Right ventricle myocardium inferior (tissue), 1 donor: Measurements from ENCODE around the gene C2orf78. TPM values are rescaled to one million over a fixed set of nuclear protein-coding genes. Genes with fewer than 3 reads are reported as not detected.

Experiments
- ATAC-seq: fragments of 200-7000 bp; cut with Tn5 transposase; one replicate; pipeline ENCODE4 v1.9.1; 2020; ENCODE audit warnings: mild to moderate bottlenecking, moderate library complexity
- DNase-seq: peaks from one replicate; pipeline ENCODE4 v3.0.0; 2021; ENCODE audit errors: missing footprints
- intact Hi-C: fragments of 100-400 bp; cut with DNase I; formaldehyde crosslinking; loops from one replicate; pipeline ENCODE4 v1.11.0; 2022
- total RNA-seq: library from RNA; stranded (reverse); fragmentation: NEBNext Ultra II Directional; extraction: Animal tissue kit (Norgen Biotek cat#: 25700); gene quantifications from one replicate; pipeline ENCODE4 v1.2.1, GENCODE V29; 2021
- donor health status: DM: no; HTN: yes; CAD: no; lungs with severe emphysema.

The C2orf78 gene
- total RNA-seq, 1 donor from 2014 or later = not detected

DNA sequence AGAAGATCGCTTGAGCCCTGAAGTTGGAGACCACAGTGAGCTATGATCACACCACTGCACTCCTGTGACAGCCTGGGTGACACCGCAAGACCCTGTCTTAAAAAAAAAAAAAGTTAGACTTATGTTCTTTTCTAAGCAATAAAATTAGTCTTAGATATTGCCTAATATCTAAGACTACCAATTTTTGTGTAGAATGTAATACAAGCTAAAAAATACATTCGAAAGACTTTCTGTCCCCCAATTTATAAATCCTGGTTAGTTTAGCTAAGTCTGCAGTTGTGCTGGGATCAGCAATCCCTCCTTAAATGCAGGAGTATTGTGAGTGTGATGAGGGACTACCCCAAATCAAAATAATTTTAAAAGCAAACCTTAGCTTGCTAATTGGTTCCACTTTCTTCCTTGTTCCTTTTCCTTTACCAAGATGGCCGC, 44.4 kb downstream of the C2orf78 start:
- ATAC-seq (no peak), DNase-seq (no peak)
- intact Hi-C loops = loop anchor here (10.0 kb wide), 5 partner anchors 156 to 586 kb away; partner anchors contain the start of genes BOLA3 and TET3

DNA sequence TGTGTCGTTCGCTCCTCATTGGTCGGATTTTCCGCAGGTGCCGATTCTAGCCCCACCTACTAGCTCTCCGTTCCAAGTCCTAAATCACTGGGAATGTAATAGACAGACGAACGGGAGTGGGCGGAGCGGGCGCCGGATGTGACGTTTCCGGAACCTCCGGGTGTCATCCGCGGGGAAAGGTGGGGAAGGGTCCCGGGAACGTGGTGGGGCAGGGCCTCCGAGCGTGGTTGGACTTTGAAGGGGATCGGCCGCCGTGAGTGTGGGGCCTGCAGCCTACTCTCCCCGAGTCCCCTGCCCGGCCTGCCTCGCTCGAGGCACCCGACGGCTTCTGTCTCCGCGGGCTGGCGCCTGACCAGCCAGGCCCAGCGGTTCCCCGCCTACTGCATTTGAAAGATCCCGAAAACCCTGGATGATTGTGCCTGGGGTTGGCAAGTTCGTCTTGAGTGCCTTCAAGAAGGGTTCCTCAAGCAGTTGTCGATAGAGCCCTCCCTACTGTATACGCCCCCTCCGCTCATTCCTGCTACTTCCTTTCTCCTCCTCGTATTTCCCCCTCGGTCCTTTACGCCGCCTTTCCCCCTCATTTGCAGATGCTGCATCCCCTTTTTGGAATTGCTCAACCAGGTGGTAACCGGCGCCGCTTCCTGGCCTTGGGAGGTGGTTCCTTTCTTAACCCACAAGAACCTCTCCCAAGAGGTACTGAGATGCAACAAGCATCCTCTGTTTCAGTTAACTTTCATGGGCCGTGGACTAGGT, 45.0 kb downstream of the C2orf78 start, which contains the start of gene STAMBP:
Gene STAMBP (plus strand): TSS at position 144 of the 753 bp plus-strand sequence. CDS start 1,896 bp downstream, outside the sequence.
- intact Hi-C loops = loop anchor here (10.0 kb wide), 5 partner anchors 156 to 586 kb away; partner anchors contain the start of genes BOLA3 and TET3
- peak; percentile 97 for DNase-seq
- ATAC-seq = peak; percentile 98

DNA sequence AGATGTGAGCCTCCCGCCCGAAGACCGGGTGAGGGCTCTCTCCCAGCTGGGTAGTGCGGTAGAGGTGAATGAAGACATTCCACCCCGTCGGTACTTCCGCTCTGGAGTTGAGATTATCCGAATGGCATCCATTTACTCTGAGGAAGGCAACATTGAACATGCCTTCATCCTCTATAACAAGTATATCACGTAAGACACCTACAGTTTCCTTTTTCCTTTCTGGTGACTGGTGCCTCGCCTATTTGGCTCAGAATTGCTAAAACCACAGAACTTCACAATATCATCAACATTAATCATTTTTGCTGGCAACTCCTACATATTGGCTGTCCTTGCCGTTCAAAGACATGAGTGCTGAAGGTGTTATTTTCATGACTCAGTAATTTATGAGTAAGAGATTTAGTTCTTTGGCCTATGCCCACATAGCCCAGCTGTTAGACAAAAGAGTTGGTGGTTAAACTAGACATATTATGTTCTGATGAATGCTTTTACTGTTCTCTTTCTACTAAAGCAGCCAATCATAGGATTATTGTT, 47.0 kb downstream of the C2orf78 start:
- ATAC-seq = no peak

DNA sequence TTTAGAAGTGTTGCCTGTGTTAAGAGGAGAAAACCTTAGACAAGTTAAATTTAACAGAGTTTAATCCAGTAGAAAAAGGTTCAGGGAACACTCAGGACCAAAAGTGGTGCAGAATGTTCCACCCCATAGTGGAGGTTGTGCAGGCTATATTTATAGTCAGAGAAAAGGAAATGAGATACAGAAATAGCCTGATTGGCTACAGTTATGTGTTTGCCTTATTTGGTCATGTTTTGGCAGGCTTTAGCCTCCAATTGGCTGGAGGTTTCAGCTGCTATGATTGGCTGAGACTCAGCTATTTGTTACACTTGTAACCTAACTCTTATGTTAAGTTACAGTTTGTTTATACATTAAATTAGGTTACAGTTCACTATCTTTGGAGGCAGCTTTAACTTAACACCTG, 48.9 kb downstream of the C2orf78 start:
- ATAC-seq (no peak), DNase-seq (no peak)
- intact Hi-C loops = no loop called here

More for the DNA sequence above, 47.0 kb downstream of the C2orf78 start:
- no peak for DNase-seq
- intact Hi-C loops = no loop called here

DNA sequence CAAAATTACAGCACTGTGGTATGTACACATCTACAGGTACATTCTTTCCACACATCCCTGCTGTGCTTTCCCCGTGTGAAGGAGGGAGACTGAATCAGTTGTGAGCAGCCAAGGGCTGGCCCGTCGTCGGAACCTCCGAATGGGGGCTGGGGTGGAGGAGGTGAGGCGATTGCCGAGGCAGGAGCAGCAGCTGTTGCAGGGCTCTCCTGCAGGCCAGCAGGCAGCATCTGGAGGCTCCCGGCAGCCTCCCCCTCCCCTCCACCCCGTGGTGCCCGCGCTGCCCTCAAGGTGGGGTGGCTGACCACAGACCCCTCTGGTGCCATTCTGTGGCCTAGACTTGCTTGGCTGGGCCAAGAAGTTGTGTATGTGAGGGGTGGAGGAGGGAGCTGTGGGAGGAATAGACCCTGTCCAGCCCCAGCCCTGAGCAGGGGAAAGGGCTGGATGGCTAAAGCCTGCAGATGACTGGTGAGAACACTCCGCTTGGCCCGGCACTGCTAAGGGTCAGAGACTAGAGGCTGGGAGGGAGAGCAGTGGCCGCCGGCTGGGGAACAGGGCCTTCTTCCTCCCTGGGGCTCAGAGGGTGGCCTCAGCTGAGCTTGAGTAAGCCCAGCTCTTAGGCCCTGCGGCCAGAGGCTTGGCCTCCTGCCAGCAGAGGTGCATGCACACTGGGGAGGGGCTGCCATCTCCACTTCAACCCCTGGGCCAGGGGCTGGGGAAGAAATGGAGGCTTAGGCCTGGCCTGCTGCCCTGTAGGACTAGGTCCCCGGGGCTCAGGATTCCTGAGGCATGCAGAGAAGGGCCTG, 52.4 kb downstream of the C2orf78 start:
- ATAC-seq (peak; percentile 21), DNase-seq (peak; percentile 72)
- intact Hi-C loops = no loop called here

DNA sequence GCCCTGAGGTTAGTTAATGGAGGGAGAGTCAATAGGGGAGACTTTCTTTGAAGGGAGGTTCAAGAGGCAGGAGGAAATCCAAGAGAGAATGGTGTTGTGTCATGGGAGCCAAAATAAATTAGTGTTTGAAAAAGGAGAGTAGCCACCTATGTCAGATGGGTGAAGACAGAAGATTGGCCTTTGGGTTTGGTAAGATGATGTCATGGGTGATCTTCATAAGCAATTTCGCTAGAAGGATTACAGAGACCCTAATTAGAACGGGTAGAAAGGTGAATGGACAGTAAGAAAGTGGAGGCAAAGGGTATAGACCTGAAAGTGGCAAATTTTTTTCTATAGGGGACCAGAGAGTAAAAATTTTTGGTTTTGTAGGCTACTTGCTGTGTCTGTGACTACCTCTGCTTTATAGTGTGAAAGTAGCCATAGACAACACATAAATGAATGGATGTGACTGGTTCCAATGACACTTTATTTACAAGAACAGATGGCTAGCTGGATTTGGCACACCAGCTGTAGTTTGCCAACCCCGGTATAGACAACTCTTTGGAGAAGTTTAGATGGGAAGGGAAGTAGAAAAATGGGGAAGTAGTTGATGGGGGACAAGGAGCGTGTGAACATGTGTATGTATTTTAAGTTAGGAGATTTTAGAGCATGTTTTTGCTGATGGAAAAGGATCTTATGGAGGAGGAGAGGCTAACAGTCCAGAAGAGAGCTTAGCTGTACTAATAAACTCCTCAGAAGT, 54.0 kb downstream of the C2orf78 start:
- DNase-seq (no peak), ATAC-seq (no peak)
- intact Hi-C loops = no loop called here

DNA sequence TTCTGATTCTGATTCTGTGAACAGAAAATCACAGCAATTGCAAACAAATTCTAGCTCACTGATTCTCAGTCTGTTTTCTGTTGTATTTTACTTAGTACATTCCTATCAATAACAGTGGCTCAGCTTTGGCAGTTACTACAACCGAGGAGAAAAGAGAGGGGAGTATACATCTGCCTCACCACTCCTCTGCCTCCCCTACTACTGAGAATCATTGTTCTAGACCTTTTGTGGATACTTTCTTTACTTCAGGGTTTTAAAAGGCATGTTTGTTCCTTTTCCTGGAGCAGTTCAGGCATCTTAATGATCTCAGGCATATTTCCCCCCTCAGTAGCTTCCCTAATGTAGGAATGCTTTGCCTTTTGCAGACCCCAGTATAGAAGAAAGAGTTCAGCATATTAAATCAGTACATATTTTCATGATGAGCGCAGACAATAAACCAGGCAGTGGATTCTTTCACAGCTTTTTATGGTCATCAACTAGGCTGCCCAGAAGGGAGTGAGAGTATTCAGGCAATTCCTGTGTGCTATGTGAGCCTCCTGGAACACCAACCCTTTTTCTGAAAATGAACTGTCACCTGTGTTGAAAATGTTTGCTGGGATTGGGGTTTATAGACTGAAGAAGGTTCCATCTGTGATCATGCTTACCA, 55.0 kb downstream of the C2orf78 start:
- intact Hi-C loops = no loop called here
- DNase-seq (no peak), ATAC-seq (no peak)

DNA sequence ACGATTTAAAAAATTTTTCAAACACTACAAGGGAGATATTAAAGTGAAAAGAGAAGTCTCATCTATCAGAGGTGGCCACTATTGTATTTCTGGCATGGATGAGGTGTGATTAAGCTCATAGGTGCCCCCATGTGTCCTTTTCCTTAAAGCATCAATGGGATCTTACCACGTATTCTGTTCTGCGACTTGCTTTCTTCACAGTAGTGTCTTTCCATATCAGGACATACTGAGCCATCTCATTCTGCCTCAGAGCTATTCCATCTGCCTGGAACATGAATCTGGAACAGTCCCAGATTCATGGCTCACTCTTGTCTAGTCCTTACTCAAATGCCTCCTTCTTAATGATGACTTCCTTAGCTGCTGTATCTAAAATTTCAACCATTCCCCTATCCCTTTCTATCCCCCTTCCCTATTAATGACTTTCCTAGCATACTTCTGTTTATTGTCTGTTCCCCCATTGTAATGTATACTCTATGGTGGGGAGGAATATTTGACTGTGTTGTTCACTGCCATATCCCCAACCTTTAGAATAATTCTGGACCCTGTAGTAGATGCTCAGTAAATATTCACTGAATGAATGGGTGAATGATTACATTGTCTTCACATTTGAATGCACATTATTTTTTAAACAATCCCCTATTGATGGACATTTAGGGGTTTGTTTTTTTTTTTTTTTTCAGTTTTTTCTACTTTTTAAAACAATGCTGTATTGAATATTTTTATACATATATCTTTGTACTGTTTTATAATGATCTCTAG, 55.8 kb downstream of the C2orf78 start:
- DNase-seq (no peak), ATAC-seq (no peak)
- intact Hi-C loops = no loop called here

DNA sequence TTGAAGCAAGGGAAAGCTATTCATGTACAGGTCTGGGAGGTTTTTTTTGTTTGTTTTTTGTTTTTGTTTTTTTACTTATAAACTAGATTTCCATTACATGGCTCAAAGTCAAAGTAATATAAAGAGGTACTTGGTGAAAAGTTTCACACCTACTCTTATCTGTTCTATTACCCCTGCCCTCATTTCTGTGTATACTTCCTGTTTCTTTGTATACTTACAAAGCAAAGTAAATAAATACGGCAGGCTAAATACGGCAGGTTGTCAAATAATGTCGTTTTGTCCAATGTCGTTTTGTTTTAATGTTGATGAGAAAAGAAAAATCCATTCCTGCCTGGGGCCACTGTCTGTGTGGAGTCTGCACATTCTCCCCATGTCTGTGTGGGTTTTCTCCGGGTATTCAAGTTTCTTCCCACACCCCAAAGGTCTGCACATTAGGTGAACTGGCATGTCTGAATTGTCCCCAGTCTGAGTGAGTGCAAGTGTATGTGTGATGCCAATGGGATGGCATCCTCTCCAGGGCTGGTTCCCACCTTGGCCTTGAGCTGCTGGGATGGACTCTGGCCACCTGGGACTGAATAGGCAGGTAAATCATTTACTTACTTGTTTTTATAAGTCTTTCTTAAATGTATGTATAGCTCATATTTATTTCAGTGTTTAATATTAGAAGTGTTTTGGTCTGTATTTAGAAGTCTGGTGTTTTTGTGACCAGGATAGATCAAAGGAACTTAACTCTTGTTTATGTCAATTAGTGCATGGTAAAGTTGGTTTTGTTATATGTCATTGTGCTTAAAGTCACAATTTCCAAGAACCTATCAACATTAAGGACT, 58.1 kb downstream of the C2orf78 start:
- ATAC-seq = no peak
- intact Hi-C loops = no loop called here

DNA sequence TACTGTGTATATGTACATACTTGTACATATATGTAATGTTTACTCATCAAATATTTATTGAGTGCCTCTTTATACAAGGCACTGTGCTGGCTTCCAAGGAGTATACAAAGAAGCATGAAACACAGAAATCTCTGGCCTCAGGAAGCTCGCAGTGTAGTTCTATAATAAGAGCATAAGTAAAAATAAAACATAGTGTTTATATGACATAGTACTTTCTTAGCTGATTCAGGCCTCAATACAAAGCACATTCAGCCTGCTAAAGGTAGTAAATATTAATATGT, 58.7 kb downstream of the C2orf78 start:
- DNase-seq = no peak
- no peak for ATAC-seq
- intact Hi-C loops = no loop called here

More for the DNA sequence above, 58.1 kb downstream of the C2orf78 start:
- no peak for DNase-seq

DNA sequence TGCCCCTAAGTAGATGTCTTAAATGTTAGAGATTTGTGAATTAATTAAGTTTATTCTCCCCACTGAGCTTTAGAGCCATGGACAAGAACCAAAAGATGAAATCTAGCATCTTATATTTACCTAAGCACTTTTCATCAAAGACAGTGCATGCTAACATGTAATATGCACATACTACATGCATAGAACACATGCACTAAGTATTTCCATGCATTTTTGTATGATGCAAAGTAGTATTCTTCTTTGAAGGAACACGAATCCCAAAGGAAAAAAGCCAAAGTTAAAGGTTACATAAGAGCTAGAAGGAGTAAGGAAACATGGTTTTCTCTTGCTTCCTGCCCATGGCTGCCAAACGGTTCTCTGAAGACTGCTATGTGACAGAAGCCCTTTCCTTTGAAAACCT, 60.1 kb downstream of the C2orf78 start:
- DNase-seq = no peak
- ATAC-seq = no peak
- intact Hi-C loops = no loop called here

DNA sequence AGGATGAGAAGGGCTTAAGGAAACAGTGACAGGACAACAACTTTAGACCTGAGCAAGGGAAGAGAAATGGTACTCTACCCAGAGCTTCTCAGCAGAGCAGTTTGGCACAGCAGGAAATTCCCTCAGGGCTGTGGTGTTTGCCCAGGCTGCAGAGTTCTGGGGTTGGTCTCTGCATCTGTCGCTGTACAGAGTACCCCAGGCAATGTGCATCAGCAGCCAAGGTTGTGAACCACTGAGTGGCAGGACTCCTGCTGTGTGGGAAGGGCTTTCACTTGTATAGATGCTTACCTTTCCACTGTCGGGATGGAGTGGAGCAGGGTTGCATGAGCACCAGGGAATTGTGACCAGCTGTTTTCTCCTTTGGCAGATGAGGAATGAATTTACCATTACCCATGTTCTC, 66.0 kb downstream of the C2orf78 start:
- DNase-seq (no peak), ATAC-seq (no peak)
- intact Hi-C loops = no loop called here

DNA sequence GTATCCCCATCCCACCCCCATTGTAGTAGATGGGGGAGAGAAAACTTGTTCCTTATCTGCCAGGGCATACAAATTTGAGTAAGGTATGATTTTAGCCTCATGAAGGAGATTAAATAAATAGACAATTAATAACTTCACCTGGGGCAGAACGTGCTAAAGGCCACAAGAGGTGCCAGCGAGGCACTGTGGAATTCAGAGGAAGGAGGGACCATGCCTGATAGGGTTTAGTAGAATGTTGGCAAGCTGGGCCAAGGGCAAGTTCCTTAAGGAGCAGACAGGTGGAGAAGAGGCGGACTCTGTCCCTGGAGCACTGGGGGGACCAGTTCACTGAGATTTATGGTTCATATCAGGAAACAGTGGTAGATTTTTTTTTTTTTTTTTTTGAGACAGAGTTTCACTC, 67.3 kb downstream of the C2orf78 start:
- intact Hi-C loops = no loop called here
- no peak for ATAC-seq
- no peak for DNase-seq

DNA sequence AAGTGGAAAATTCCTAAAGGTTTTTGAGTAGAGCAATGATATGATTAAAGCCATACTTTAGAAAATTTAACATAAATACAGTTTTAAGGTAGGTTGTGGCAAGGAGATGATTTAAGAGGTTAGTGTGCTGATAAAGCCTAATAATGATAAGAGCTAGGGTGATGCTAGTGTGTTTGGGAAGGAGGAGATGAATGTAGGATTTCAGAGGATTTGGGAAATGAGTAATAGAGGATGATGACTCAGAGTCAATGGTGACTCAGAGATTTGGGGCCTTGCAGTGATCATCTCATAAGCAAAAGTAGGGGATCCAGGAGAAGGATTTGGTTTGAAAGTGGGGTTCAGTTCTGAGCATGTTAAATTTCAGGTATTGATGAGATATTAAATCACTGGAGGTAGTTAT, 68.0 kb downstream of the C2orf78 start:
- DNase-seq (no peak), ATAC-seq (no peak)
- intact Hi-C loops = no loop called here

DNA sequence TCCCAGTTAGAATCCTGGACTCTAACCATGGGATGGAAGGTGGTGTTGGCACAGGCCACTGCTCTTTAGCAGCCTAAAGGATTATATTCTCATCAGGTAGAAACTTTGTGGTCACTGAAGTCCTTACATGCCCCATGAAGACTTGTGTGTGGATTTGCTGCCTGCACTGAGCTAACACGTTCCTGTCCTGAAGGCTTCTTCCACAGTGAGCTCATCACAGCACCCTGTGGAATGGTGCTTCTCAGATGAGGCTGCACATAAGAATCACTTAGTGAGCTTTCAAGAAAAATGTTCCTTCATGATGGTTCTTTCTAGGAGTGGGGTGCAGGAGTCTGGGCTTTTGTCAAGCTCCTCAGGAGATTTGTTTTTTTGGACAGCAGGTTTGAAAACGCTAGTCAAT, 71.5 kb downstream of the C2orf78 start:
- ATAC-seq (no peak), DNase-seq (no peak)
- intact Hi-C loops = no loop called here

DNA sequence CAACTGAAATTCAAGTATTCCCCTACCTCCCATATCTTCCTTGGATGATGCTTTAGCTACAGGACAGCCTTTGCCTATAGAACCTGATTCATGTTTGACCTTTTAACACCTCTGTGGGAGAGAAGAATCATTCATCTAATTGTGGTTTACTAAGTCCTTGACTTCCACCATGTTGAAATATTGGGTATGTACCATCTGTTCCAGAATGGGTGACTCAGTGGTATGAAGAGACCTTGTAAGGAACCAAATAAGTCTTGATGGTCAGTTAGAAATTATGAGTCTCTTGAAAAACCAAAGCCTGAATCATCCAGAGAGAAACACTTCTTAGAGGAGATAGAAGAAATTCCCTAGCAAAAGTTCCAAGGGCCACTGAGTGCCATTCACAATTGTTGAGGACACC, 72.2 kb downstream of the C2orf78 start:
- no peak for ATAC-seq

More for the DNA sequence above, 72.2 kb downstream of the C2orf78 start:
- DNase-seq = no peak
- intact Hi-C loops = no loop called here
